GM20000 (cell line): ENCODE data around the gene C3orf20.

ENCODE experiments used
- DNase-seq: peaks from one replicate; pipeline ENCODE4 v3.0.0; 2012; ENCODE audit warnings: low spot score
- CTCF ChIP-seq: IDR thresholded peaks from 2 replicates; pipeline ENCODE4 v1.5.1; 2012; ENCODE audit warnings: mild to moderate bottlenecking, control low read depth; ENCODE audit errors: extremely low read depth, missing control alignments

C3orf20 gene

GRCh38 chr3:14758959-14759358 lies 84.0 kb downstream of the C3orf20 start:
- no peak for TF ChIP-seq CTCF
- no peak for DNase-seq

- no peak for DNase-seq
- no peak for TF ChIP-seq CTCF
Observed at GRCh38 chr3:14760185-14760584, 85.2 kb downstream of the C3orf20 start.

- no peak for DNase-seq
- TF ChIP-seq CTCF = no peak
Observed at GRCh38 chr3:14761121-14761672, 86.3 kb downstream of the C3orf20 start.

GRCh38 chr3:14761866-14762265 lies 86.9 kb downstream of the C3orf20 start:
- DNase-seq = no peak
- TF ChIP-seq CTCF = no peak

- DNase-seq = no peak
- no peak for TF ChIP-seq CTCF
Observed at GRCh38 chr3:14762701-14763100, 87.8 kb downstream of the C3orf20 start.

GRCh38 chr3:14764331-14765059 lies 89.6 kb downstream of the C3orf20 start:
- DNase-seq = no peak
- no peak for TF ChIP-seq CTCF

GRCh38 chr3:14765060-14765400 lies 90.1 kb downstream of the C3orf20 start:
- no peak for TF ChIP-seq CTCF
- DNase-seq = no peak
